HG02571 (cell line): ENCODE results near the gene POM121L2.
"Not testable (repeated sequence)": the region's sequence is repeated elsewhere in the genome, so short reads cannot be mapped to it uniquely, and the experiment has no call there.

Source experiments
- ATAC-seq: cut with Tn5 transposase; IDR thresholded peaks from one replicate; pipeline ENCODE4 v1.9.1; 2021; ENCODE audit warnings: mild to moderate bottlenecking, moderate library complexity; ENCODE audit not compliant: unreplicated experiment

Gene POM121L2

DNA sequence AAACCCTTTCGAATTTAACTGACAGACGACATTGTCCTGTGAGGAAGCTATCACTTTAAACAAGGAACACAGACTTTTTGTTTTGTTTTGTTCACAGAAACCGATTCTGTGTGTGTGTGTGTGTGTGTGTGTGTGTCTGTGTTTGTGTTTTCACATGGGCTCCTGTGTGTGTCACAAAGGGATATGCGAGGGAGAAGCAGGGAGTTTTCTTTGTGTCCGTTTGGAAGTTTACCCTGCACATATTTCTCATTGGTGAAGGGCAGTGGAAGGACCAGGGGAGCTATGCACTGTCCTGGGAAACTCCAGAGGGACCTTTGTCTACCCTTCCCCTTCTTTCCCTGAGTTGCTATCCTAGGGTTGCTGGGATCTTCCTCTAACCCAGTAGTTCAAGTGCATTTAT lies 17.7 kb downstream of the POM121L2 start:
- no peak for ATAC-seq

DNA sequence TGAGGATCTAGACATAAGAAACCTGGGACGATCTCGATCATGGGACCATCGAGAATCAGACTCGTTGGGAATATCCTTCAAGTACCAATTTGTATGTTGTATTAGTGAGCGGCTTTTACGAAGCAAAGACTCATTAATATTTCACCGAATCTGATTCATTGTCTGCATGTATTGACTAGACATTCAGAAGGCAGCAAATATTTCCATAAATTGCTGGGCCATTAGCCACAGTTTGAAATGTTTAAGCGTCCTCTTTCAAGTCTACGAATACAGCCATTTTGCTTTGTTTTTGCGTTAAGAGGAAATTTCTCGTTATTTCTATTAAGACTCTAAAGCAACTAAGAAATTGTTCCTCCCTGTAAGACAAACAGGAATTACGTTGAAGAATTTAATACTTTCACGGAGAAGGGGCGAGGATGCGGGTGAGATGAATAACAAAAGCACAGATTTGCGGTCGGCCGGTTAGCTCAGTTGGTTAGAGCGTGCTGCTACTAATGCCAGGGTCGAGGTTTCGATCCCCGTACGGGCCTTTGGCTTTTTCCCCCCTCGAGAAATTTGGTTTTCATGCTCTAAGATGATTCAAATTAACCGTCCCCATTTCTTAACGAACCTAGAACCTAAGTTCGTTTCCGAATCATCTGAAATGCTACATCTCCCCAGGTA lies 18.5 kb downstream of the POM121L2 start:
- no peak for ATAC-seq

DNA sequence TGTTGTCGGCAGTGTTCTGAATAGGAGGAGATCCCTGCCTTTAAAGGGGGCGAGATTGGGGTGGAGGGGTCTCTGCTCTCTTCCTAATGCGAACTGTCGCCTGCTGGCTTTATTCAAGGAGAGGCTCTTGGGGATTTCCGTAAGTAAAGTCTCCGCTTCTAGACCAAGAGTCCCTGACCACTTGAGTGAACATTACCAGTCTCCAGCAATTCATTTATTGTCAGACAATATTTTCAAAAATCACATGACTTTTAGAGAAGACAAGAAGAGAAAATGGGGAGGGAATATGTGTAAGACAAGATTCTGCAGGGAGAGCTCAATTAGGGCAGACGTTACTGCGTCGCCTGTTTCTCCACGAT lies 21.2 kb downstream of the POM121L2 start:
- no peak for ATAC-seq

DNA sequence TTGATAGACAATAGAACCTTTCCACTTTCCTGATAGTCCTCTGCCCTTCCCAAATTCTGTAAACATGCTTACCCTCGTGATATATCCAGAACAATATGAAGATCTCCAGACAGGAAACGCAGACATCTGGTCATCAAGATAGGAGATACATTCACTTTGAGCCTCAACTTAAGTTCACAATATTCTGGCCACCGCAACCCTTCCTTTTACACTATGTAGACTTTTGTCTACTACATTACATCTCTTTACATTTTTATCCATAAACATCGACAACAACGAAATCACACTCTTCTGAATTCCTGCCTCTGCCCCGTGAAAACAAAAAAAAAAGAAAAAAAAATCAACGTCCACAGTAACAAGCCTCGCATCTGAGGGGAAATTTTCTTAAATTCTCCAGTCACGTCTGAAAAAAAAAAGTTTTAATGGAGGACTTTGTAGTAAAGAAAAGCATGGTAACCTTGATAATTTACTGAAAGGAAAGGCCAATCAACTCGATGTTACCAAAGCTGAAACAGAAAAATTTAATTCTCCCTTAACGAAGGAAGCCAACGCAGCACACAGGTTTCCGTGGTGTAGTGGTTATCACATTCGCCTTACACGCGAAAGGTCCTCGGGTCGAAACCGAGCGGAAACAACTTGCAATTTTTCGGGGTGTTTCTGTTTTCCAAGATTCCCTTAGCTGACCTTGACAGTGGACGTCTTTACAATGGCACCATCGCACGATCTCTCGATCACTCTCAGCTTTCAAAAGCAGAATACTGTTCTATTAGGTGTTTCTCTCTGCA lies 21.8 kb downstream of the POM121L2 start:
- no peak for ATAC-seq

DNA sequence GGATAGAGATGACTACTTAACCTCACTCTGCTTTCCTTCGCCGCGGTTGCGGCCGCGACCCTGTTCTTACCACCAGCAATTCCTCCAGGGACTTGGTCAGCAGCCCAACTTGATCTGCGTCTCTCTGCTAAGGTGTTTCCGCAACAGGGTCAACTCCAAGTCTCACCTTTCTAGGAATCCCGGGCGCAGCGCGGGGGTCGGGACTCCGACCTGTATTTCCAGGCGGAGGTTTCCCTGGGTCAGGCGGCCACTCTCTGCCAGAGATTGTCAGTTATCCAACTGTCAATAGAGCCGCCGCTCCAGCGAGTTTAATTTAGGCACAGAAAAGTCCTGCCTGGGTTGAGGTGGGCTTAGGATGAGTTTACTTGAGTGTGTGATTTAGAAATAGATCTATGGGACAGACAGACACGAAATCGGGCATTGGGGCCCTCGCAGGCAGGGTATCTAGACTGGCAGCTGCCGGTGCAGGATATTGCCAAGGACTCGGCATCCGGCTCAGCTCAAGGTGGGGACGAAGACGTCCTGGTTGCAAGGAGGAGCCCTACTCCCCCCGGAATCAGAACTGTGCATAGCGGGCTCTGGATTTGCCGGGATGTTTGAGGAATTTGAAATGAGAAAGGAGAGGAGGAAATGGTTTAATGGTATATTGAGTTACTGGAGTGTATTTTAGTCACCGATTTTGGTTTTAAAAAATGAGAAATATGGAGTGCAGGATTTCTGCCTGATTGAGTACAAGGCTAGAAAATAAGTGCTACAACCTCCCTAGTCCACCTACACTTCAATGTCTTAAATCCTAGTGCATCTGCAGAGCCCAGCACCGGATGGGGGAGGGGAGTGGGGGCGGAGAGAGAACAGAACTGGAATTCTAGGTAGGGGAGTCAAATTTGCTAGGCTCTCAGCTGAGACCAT lies 23.7 kb downstream of the POM121L2 start:
- no peak for ATAC-seq

DNA sequence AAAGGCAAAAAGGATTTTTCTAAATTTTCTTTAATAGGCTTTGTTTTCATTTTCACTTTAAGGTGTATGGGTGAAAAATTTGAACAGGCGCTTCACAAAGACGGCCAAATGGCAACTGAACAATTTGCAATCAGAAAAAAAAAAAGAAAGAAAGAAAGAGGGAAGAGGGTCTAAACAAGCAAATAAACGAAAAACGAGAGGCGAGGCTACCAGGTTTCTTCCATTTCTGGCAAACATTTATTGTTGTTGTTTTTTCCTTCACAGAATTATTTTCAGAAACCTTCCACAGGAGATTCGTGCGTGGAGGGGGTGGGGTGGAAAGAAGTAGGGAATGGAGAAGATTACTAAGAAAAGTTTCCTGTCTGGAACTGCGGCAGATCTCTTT lies 24.3 kb downstream of the POM121L2 start:
- no peak for ATAC-seq

DNA sequence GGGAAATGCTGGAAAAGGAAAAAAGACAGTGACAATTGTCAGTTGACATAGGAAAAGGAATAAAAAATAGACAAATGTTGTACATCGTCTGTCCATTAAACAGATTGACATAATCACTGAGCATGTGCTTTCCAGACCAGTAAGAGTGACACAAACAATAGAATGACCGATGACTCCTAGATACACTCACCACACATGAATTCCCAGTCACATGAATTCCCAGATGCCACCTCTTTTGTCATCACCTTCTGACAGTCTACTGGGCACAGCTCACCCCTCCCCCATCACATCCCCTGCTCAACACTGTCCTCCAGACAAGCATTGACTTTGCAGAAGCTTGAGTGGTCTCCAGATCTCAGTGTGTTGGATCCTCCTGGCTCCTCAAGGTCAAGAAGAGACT lies 25.9 kb downstream of the POM121L2 start:
- no peak for ATAC-seq

DNA sequence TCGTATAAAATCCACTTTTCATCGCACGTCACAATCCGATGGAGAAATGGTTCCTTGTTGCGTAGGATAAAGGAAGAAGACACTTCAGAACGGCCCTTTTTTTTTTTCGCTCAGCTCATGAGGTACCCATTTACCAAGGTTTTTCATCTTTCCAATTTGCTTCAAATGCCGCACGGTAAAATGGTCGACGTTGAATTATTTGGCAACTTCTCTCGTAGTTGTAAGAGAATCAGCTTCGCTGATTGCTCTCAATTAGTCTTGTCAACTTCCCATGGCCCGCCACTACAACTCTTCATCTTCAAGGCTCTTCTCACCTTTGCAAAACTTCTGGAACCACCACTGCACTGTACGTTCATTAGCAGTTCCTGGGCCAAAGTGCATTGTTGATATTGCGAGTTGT lies 28.8 kb downstream of the POM121L2 start:
- no peak for ATAC-seq

DNA sequence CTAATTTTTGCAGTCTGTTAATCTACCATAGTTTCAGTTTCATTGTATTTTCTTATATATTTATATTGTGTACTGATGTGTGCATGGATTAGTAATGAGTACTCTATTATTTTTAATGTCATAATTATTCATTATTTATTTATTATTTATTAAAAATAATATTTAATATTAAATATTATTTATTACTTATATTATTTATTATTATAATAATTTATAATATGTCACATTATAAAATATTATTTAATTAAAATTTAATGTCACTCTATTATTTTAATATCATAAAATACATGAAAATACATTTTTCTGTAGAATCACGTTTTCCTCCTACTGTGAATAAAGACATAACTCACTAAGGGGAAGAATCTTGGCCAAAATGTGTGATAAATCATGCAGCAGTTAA lies 30.5 kb downstream of the POM121L2 start:
- no peak for ATAC-seq

DNA sequence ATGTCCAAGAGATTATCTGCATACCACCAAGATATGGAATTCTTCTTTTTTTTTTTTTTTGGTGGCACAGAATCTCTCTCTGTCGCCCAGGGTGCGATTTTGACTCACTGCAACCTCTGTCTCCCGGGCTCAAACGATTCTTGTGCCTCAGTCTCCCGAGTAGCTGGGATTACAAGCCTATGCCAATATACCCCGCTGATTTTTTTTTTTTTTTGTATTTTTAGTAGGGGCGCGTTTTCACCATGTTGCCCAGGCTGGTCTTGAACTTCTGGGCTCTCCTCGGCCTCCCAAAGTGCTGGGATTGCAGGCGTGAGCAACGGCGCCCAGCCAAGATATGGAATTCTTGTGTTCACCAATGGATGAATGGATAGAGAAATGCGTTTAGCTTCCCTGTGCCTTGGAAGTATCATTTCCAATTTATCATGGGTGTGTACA lies 31.0 kb downstream of the POM121L2 start:
- ATAC-seq: no peak

DNA sequence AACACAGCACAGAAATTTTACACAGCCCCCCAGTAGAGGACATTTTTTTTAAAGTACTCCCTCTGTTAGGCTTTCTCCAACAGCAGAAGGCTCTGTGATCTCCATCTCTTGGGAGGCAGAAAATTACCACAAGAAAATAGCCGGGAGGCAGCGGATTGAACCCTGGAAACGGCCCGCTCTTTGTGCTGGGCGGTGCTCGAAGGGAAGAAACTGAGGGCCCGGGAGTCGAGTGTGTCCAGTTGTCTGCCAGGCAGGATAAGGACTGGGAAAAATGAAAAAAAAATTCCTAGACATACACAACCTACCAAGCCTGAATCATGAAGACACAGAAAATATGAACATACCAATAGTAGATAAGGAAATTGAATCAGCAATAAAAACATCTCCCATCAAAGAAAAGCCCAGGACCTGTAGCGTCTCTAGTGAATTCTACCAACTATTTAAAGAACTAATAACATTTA lies 31.5 kb downstream of the POM121L2 start:
- no peak for ATAC-seq

DNA sequence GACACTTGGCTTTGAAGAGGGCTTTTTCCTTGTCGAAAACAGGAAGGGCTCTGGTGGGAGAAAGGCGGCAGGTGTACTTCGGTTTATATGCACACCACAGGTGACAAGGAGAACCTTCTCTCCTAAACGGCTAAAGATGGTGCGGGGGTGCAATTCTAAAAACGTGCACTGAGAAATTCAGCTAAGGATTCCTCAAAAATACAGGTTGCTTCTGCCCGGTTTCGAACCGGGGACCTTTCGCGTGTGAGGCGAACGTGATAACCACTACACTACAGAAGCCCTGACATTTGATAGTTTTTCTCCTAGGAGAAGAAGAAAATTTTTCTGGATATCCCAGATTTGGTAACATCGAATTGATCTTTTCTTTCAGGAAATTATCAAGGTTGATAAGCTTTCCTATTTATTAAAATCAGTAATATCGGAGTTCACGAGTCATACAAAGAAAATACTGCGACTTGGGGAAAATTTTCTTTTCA lies 32.0 kb downstream of the POM121L2 start:
- no peak for ATAC-seq

DNA sequence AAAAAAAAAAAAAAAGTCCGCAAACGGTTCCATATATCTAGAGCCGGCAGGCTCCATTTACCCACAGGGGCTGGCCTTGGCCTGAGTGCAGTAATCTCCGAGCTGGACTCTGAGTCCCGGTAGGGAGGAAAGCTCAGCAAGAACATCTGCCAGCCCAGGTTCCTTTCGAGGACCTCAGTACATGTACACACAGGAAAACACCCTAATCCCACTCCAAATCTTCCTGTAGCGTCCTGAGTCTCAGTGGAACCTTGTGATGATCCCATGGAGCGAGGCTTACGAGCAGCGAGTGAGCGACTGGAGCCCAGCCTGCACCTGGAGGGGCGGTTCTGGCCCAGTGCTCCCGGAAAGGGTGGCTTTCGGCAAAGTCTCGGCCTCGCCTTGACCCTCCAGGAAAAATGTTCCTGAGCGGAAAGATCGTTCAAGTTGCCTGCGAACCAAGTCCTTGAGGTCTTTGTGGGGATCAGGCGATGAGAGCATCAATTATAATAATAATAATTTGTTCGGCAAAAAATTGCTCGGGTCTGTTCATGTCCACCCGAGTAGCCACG lies 32.5 kb downstream of the POM121L2 start:
- ATAC-seq: no peak

DNA sequence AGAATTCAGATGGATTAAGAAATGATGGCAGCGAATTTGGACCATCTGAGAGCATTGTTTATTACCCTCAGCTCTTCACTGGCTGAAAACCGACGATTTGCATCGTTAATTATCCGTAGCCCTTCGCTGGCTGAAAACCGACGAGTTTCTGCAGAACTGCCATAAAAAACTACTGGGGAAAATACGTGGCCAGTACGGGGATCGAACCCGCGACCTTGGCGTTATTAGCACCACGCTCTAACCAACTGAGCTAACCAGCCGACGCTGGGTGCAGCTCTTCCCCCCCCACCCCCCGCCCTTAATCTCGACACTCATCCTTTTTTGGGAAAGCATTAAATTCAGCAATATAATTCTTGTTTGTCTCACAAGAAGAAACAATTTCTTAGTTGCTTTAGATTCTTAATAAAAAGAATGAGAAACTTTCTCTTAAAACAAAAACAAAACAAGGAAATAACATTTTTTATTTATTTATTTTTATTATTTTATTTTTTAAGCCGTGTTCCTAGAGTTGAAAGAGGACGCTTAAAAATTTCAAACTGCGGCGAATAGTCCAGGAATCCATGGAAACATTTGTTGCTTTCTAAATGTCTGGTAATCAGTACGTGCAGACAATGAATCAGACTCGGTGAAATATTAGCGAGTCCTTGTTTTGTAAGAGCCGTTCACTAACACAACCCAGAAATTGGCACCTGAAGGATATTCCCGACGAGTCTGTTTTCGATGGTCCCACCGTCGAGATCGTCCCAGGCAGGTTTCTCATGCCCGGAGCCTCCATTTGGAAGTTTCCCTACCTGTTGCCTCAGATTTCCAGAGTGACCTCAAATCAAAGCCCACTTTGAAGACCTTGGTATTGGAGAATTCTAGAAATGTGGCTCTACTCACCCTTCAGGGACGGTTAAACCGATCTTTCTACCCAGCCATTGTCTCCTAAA lies 36.8 kb downstream of the POM121L2 start:
- ATAC-seq: no peak

DNA sequence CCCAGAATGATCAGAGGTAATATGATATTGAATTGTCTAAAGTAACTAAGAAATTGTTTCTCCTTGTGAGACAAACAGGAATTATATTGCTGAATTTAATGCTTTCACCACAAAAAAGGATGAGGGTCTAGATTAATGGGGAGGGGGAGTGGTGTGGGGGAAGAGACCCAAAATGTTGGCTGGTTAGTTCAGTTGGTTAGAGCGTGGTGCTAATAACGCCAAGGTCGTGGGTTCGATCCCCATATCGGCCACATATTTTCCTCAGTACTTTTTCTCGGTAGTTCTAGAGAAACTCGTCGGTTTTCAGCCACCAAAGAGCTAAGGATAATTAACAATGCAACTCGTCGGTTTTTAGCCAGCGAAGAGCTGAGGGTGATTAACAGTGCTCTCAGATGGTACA lies 38.3 kb downstream of the POM121L2 start:
- no peak for ATAC-seq

DNA sequence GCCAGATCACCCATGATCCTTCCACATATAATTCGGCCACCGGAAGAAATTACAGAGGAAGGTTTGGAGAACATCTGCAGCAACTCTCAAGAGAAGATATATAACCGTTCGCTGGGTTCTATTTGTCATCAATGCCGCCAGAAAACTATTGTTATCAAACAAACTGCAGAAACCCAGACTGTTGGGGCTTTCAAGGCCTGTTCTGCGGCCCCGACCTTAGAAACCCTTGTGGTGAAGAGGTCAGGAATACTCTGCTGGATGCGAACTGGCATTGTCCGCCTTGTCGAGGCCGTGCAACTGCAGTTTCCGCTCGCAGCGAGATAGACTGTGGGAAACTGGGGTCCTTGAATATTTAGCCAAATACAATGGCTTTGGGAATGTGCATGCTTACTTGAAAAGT lies 43.3 kb downstream of the POM121L2 start:
- ATAC-seq: no peak

DNA sequence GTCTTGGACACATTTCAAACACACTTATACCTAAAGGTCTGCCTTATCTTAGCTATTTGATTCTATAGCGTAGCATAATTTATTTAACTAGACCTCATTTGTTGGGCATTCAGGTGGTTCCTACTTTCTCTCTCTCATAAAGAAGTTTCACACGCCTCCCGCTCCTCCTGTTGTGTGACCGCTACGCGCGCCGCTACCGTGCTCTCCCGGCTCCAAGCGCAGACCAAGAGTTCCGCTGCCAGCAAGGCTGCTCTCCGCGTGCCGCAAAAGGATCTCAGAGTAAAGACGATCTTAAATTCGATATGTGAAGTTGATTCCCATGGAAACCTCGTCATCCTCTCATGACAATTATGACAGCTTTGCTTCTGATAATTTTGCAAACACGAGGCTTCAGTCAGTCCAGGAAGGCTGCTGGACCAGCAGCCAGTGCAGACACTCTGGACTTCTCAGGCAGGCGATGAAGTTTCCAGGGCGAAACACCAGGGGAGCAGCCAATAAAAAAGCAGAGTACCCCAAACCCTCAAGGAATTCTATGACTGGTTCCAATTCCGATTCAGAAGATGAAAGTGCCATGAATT lies 44.1 kb downstream of the POM121L2 start:
- no peak for ATAC-seq

DNA sequence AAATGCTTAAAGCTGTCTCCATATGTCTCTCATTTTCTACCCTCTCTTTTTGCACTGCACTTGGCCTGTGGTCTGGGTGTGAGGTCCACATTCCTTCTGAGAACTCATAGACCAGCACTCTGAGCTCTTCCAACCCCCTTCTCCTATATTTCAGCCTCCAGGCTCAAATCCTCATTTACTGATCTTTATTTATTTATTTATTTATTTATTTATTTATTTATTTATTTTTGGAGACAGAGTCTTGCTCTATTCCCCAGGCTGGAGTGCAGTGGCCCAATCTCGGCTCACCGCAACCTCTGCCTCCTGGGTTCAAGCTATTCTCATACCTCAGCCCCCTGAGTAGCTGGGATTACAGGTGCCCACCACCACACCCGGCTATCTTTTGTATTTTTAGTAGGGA lies 45.1 kb downstream of the POM121L2 start:
- not testable (repeated sequence) for ATAC-seq

DNA sequence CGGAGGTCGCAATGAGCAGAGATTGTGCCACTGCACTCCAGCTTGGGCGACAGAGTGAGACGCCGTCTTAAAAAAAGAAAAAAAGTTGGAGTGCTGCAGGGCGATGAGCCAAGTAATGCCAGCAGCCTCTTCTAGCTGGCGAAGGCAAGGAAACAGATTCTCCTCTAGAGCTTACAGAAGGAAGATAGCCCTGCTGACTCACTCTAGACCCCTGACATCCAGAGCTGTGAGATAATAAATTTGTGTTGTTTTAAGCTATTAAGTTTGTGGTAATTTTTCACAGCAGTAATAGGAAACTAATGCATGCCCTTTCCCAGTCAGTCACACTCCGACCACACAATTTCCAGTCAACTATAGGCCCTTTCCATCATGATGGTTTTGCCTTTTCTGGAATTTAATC lies 48.2 kb downstream of the POM121L2 start:
- no peak for ATAC-seq
